Stimulated activated CD8-positive, alpha-beta memory T cell treated with anti-CD3 and anti-CD28 coated beads, Interleukin-7, amount 100 ng/mL, for 4 hours (primary cell): ENCODE measurements around the gene ADARB2.

Experiments
- DNase-seq, 2 donors: peaks; one replicate each; pipeline ENCODE4 v3.0.0-alpha.2; 2020; ENCODE audit warnings: low read depth in 2 of 2

Gene ADARB2

DNA sequence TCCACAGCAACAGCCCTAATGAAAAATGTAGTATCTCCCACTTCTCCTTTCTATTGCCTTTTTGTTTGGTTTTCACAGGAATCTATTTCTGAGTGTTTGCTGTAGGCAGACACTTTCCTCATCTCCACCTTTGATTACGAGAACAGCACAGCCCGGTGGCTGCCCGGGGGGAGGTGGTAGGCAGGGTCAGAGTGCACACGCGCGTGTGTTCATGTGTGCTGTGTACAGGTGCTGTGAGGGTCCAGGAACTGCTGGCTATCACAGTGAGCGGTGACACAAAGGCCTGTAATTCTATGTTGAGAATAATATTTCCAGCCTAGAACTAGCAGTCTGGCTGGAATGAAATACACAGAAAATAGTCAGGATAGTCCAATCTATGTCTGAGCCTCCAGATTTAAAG, 212.8 kb downstream of the ADARB2 start:
- DNase-seq = no peak

GRCh38 chr10:1523221-1523620, 214.1 kb downstream of the ADARB2 start:
- DNase-seq = no peak

DNA sequence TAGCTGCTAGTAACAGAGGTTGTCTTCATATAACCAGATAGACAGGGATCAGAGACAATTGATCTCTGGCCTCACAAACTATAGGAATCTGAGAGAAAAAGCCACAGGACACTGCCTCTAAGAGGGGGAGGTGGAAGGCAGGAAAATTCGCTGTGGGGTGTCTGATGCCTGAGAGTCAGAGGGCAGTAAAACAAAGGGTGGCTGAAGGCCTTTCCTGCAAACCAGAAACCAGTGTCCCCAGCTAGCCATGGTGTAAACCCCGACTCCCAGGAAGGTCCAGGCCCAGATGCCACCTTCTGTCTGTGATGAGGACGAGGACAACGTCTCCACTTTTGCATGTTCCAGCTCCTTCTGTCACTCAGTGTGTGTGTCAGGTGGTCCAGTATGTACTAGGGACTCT, 215.1 kb downstream of the ADARB2 start:
- no peak for DNase-seq

GRCh38 chr10:1521741-1522140, 215.6 kb downstream of the ADARB2 start:
- no peak for DNase-seq

DNA sequence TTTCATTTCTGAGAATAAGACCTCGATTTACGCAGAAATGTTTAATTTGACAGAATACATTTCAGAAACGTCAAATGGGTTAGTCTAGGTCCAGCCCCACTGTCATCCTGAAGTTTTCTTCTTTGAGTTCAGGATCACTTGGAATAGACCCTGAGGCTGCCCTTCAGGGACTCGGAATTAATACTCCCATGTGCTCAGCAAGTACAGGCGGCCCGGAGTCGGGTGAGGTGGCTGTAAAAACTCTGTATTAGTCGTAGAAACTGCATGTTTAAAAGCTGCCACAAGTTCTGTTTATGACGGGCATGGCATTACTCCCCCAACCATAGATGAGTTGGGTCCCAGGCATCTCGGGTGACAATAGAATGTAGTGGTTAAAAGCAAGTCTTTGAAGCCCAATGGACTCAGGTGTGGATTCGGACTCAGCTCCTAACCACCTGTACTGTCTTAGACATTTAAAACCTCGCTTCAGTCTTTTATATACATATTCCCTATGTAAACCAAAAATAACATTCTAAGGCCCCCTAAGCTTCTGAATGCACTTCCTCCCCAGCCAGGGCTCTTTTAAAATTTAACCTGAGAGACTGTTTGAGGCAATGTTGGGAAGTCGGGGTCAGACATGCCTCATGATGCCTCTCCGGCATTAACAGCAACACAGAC, 216.3 kb downstream of the ADARB2 start:
- DNase-seq = no peak

GRCh38 chr10:1519391-1519790, 217.9 kb downstream of the ADARB2 start:
- DNase-seq = no peak

DNA sequence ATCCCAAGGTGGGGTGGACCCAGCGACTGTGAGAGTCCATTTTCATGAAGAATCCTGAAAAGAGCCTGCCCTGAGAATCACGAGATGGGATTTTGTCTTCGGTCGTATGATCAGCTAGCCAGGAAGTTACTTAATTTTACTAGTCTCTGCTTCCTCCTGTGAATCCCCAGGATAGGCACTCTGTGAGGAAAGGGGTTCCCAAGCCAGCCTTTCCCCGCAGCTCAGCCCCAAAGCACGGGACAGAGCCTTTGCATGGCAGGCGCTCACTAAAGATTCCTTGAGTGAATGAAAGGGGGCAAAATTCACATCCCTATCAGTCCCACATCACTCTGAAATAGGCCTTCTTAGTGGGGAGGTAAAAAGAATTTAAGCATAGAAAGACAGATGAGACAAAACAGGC, 219.6 kb downstream of the ADARB2 start:
- no peak for DNase-seq

GRCh38 chr10:1516492-1517165, 220.7 kb downstream of the ADARB2 start:
- DNase-seq = no peak

- no peak for DNase-seq
Observed at GRCh38 chr10:1515780-1516491, 221.4 kb downstream of the ADARB2 start.

DNA sequence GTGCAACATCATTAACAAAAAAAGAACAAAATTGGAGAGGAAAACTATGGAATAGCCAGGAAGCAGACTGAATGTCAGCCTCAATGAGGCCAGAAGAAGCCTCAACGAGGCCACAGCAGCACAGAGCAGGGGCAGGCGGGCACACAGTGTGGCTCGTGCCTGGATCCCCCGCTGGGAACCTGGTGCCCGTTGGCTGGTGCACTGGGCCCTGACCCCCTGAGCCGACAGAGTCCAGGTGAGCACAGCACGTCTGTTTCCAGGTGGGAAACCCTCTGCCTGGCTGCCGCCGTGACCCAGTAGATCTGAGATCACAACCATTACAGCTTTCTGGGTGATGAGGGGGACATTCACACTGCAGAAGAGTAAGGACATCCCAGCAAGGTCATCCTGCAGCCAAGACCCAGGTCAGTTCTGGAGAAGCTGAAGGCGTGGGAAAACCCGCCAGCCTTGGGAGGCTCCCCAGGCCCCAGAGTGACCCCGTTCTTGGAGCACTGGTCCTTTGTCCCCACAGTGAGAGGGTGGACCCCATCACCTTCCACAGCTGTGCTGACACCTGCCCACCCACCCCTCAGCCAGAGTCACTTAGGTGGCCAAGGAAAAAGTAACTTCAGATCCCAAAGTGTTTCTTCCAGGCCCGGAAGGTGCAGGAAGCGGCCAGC, 222.1 kb downstream of the ADARB2 start:
- no peak for DNase-seq

- no peak for DNase-seq
Observed at GRCh38 chr10:1514681-1515080, 222.6 kb downstream of the ADARB2 start.

DNA sequence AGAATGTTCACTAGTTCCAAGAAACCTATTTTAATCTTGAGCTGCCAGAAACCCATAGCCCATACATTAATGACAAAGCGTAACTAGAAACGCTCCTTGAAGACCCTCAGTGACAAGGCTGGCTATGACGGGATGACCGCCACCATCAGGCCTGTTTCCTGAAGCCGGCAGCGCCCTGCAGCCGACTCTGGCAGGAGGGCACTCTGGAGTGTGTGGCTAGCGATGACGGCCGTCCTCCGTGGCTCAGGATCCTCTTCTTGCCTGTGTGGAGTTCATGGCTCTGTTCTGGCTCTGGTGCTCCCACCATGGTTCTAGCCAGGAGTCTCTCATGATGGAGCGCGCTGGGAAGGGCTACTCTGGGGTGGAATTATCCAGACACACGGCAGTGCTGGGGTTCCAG, 224.1 kb downstream of the ADARB2 start:
- no peak for DNase-seq

GRCh38 chr10:1509011-1509530, 228.3 kb downstream of the ADARB2 start:
- no peak for DNase-seq

DNA sequence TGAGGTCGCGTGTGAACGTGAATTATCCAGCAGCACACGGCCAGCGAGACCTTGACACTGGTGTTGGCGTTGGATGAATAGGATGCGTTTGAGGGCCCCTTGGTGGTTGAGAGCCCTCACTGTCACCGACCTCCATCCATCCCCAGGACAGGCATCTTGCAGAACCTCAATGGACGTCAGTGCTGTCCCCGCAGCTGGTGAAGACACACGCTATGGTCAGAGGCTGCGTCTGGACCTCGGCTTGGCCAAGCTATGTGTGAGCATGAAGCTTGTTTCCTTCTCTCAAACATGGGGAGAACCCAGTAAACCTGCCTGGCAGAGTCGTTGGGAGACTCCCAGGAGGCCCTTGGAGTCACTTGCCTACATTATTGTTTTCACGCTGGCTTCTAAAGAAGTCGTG, 229.2 kb downstream of the ADARB2 start:
- DNase-seq = no peak

GRCh38 chr10:1507436-1507835, 229.9 kb downstream of the ADARB2 start:
- DNase-seq = no peak

DNA sequence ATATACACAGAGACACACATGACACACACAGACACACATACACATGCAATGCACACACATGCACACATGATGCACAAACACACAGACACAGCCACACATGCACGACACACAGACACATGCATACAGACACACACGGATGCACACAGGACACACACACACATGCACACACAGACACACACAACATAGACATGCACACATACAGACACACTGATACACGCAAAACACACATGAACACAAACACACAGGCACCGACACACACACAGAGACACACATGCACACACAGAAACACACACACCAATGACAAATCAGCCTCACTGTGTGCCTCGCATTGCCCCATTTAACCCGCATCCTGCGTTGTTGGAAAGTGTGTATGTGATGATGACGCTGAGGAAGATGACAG, 232.4 kb downstream of the ADARB2 start:
- no peak for DNase-seq

- no peak for DNase-seq
Observed at GRCh38 chr10:1504286-1504685, 233.0 kb downstream of the ADARB2 start.

- no peak for DNase-seq
Observed at GRCh38 chr10:1502451-1502850, 234.9 kb downstream of the ADARB2 start.

DNA sequence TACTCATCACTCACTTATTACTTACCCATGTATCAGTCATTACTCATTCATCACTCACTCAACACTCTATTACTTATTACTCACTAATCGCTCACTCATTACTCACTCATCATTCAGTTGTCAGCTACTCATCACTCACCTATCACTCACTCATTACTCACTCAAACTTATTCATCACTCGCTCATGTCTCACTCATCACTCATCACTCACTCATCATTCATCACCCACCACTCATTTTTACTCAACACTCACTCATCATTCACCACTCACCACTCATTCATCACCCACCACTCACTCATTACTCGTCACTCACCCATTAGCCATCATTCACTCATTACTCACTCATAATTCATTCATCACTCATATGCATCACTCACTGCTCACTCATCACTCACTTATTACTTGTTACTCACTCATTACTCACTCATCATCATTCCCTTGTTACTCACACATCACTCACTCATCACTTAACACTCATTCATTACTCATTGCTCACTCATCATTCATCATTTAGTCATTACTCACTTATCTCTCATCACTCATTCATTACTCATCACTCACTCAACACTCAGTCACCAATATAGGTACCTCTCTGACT, 237.9 kb downstream of the ADARB2 start:
- no peak for DNase-seq

GRCh38 chr10:1498746-1499358, 238.5 kb downstream of the ADARB2 start:
- no peak for DNase-seq

DNA sequence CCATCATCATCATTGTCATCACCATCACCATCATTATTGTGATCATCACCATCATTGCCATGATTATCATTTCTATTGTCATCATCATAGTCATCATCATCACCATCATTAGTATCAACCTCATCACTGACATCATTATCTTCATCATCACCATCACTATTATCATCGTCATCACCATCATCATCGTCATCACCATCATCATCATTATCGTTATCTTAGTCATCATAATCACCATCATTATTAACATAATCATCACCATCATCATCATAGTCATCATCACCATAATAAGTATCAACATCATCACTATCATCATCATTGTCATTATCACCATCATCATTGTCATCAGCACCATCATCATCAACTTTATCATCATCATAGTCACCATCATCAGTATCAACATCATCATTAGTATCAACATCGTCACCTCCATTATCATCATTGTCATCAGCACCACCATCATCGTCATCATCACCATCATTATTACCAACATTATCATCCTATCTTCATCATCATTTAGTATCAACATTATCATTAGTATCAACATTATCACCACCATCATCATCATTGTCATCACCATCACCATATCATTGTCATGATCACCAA, 241.3 kb downstream of the ADARB2 start:
- DNase-seq = no peak
